Endothelial cell (in vitro differentiated cells): Measurements from ENCODE around the gene NAV2. TPM values are rescaled to one million over a fixed set of nuclear protein-coding genes. Genes with fewer than 3 reads are reported as not detected.

ENCODE experiments used
- DNase-seq: peaks from one replicate; pipeline ENCODE4 v3.0.0; 2021; ENCODE audit warnings: low spot score
- H3K27ac Mint-ChIP-seq: one replicate; pipeline ENCODE4 v1.8.0; 2021; ENCODE audit warnings: mixed read lengths, inconsistent platforms; ENCODE audit not compliant: unreplicated experiment
- H3K27me3 Mint-ChIP-seq: one replicate; pipeline ENCODE4 v1.8.0; 2021; ENCODE audit warnings: mild to moderate bottlenecking, moderate library complexity, mixed read lengths, inconsistent platforms; ENCODE audit not compliant: unreplicated experiment
- H3K36me3 Mint-ChIP-seq: one replicate; pipeline ENCODE4 v1.8.0; 2021; ENCODE audit warnings: mild to moderate bottlenecking, low read depth, mixed read lengths, inconsistent platforms; ENCODE audit not compliant: unreplicated experiment
- H3K4me1 Mint-ChIP-seq: one replicate; pipeline ENCODE4 v1.8.0; 2021; ENCODE audit warnings: mild to moderate bottlenecking, mixed read lengths, inconsistent platforms; ENCODE audit not compliant: unreplicated experiment
- H3K4me3 Mint-ChIP-seq: one replicate; pipeline ENCODE4 v1.8.0; 2021; ENCODE audit warnings: mild to moderate bottlenecking, mixed read lengths, inconsistent platforms; ENCODE audit not compliant: unreplicated experiment
- H3K9me3 Mint-ChIP-seq: one replicate; pipeline ENCODE4 v1.8.0; 2021; ENCODE audit warnings: mixed read lengths, inconsistent platforms; ENCODE audit not compliant: unreplicated experiment
- total RNA-seq: library from RNA; stranded (reverse); fragmentation: NEBNext Ultra II Directional; extraction: Animal tissue kit (Norgen Biotek cat#: 25700); gene quantifications from one replicate; pipeline ENCODE4 v1.2.1, GENCODE V29; 2021; ENCODE audit not compliant: unreplicated experiment
- TF ChIP-seq, protein P1 (sequence below): fragments of 200-600 bp; sonication (generic); IDR thresholded peaks from one replicate; pipeline ENCODE4 v1.5.0; 2021; ENCODE audit warnings: antibody characterized with exemption; ENCODE audit not compliant: unreplicated experiment

NAV2 gene
- total RNA-seq, 1 donor from 2014 or later, result 15.6 TPM

DNA sequence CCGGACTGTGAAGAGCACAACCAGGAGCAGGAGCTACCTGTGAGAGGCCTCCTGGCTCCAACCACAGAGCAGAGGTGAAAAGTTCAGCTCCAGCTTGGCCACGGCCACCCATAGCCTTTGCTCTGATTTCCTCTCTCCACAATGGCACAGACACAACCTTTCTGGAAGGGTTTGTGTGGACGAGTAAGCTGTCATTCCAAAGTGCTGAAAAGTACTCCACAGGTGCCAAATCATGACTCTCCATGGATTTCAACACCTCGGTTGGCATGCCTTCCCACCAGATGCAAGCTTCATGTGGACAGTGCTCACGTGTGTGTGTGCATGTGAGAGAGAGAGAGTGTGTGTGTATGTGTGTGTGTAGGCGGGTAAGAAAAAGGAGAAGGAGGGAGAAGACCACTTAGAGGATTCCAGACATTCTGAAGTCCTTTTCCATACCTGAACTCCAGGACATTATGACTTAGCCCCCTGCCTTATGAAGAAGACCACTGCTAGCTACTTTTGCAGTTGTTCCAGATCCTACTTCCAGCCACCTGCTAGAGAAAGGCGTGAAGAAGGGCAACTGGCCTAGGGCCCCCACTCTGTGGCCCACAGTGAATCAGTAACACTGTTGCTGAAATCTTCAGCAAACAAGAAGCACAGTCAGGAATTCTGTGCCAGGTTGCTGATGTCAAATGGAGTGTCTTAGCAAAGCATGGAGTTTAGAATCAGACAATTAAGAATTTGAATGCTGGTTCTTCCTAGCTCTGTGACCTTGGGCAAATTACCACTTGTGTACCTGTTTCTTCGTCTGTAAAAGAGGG, 13.9 kb upstream of the NAV2 start:
- Mint-ChIP-seq H3K4me3 (no peak overlapping the region), H3K27ac (no peak overlapping the region), H3K36me3 (no peaks in the 10 kb centered on the region), H3K27me3 (peaks cover 3% of the 10 kb centered on the region), H3K4me1 (peaks cover 5% of the 10 kb centered on the region), H3K9me3 (no peaks in the 10 kb centered on the region)
- no peak for DNase-seq
- TF ChIP-seq, protein P1, sequence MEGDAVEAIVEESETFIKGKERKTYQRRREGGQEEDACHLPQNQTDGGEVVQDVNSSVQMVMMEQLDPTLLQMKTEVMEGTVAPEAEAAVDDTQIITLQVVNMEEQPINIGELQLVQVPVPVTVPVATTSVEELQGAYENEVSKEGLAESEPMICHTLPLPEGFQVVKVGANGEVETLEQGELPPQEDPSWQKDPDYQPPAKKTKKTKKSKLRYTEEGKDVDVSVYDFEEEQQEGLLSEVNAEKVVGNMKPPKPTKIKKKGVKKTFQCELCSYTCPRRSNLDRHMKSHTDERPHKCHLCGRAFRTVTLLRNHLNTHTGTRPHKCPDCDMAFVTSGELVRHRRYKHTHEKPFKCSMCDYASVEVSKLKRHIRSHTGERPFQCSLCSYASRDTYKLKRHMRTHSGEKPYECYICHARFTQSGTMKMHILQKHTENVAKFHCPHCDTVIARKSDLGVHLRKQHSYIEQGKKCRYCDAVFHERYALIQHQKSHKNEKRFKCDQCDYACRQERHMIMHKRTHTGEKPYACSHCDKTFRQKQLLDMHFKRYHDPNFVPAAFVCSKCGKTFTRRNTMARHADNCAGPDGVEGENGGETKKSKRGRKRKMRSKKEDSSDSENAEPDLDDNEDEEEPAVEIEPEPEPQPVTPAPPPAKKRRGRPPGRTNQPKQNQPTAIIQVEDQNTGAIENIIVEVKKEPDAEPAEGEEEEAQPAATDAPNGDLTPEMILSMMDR, result no peak

DNA sequence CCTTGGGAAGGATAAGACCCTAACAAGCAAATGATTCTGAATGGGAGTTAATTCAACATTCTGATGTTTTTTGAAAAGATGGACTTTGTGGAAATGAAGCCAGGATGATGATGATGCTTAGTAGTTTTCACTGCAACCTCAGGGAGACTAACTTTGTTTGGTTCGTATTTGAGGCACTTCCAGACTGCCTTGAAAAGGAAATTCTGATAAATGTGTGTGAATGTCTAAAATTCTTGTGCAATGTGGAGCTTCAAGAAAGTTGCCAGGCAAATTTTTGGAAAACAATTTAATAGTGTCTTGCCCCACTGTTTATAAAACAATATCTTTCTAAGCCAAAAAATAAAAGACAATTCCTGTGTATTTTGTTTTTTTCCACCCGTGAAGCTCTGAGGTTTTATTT, 11.2 kb upstream of the NAV2 start:
- Mint-ChIP-seq H3K27ac (no peak overlapping the region), H3K4me3 (no peak overlapping the region), H3K9me3 (no peaks in the 10 kb centered on the region), H3K4me1 (peaks cover 5% of the 10 kb centered on the region), H3K36me3 (no peaks in the 10 kb centered on the region), H3K27me3 (peaks cover 3% of the 10 kb centered on the region)
- TF ChIP-seq, protein P1, result no peak
- DNase-seq, result no peak

DNA sequence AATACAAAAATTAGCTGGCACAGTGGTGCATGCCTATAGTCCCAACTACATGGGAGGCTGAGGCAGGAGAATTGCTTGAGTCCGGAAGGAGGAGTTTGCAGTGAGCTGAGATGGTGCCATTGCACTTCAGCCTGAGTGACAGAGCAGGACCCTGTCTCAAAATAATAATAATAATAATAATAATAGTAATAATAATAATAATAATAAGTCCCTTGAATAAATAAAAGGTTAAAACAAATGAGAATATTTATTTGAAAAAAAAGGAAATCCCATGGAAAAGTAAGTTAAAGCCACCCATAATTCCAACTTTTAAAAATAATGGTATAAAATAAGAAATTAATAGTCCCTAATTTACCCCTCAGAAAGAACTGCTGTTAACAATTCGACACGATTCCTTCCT, 10.0 kb upstream of the NAV2 start:
- no peak for DNase-seq
- Mint-ChIP-seq H3K27ac (no peak overlapping the region), H3K9me3 (no peaks in the 10 kb centered on the region), H3K4me3 (no peak overlapping the region), H3K36me3 (no peaks in the 10 kb centered on the region), H3K4me1 (peaks cover 5% of the 10 kb centered on the region), H3K27me3 (no peaks in the 10 kb centered on the region)
- TF ChIP-seq, protein P1, result no peak

DNA sequence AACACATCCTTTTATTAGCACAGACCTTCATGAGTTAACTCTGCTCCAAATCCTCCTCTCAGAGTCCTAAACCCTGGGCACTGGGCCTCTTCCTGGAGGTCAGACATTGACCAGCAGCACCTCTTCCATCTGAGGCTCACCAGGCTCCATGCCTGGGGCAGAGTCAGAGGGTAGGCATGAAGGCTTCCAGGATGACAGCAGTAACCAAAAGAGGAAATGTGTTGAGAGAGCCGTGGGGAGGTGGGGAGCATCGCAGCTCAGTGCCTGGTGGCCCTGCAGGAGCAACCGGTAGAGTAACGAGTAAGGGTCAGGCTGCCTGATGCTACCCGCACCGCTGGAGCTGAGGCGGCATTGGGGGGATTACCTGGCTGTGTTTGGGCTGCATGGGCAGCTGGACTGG, 9.4 kb upstream of the NAV2 start:
- Mint-ChIP-seq H3K4me3 (no peak overlapping the region), H3K4me1 (peaks cover 5% of the 10 kb centered on the region), H3K27me3 (no peaks in the 10 kb centered on the region), H3K36me3 (no peaks in the 10 kb centered on the region), H3K9me3 (no peaks in the 10 kb centered on the region), H3K27ac (no peak overlapping the region)
- no peak for DNase-seq
- TF ChIP-seq, protein P1, result no peak

DNA sequence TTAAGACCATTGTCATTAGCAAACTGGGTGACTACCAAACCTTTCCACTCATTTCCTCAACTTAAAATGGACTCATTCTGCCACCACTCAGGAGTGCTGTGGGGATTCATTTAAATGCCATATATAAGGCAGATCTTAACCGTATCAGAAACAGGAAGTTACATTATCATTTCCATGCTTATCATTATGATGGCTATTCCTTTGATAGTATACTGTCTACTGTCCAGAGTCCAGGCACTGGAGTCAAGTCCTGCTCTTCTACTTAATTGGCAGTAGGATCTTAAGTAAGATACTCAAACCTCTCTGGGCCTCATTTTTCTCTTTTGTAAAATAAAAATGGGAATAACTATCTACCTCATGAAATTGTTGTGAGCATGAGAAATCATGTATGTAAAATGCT, 8.4 kb upstream of the NAV2 start:
- no peaks in the 10 kb centered on the region for H3K36me3 Mint-ChIP-seq
- no peaks in the 10 kb centered on the region for H3K27me3 Mint-ChIP-seq
- peaks cover 5% of the 10 kb centered on the region for H3K4me1 Mint-ChIP-seq
- H3K4me3 Mint-ChIP-seq, result no peak overlapping the region
- TF ChIP-seq, protein P1, result no peak
- H3K27ac Mint-ChIP-seq, result no peak overlapping the region
- DNase-seq, result no peak
- H3K9me3 Mint-ChIP-seq, result no peaks in the 10 kb centered on the region
